ENCODE data around the gene LRFN2. TPM values are rescaled to one million over a fixed set of nuclear protein-coding genes. Genes with fewer than 3 reads are reported as not detected.

Gene LRFN2
- total RNA-seq, 3 donors from 2014 or later = not detected

GRCh38 chr6:40387871-40388264, 199.3 kb downstream of the LRFN2 start:
- Histone ChIP-seq H3K9me3 (no peaks in the 10 kb centered on the region), H3K36me3 (no peaks in the 10 kb centered on the region), H3K27me3 (no peaks in the 10 kb centered on the region), H3K27ac (no peak overlapping the region), H3K4me1 (no peaks in the 10 kb centered on the region), H3K4me3 (no peak overlapping the region)
- DNase-seq (ENCODE audit: low spot score in 2 of 2) = no peak
- intact Hi-C loops (cut with DNase I; ENCODE audit: low total_unique reads) = no loop called here
- TF ChIP-seq POLR2AphosphoS5 (IDR thresholded peaks at IDR 0.05) (no peak), POLR2A (IDR thresholded peaks at IDR 0.05) (no peak), CTCF (IDR thresholded peaks at IDR 0.05) (no peak)

DNA sequence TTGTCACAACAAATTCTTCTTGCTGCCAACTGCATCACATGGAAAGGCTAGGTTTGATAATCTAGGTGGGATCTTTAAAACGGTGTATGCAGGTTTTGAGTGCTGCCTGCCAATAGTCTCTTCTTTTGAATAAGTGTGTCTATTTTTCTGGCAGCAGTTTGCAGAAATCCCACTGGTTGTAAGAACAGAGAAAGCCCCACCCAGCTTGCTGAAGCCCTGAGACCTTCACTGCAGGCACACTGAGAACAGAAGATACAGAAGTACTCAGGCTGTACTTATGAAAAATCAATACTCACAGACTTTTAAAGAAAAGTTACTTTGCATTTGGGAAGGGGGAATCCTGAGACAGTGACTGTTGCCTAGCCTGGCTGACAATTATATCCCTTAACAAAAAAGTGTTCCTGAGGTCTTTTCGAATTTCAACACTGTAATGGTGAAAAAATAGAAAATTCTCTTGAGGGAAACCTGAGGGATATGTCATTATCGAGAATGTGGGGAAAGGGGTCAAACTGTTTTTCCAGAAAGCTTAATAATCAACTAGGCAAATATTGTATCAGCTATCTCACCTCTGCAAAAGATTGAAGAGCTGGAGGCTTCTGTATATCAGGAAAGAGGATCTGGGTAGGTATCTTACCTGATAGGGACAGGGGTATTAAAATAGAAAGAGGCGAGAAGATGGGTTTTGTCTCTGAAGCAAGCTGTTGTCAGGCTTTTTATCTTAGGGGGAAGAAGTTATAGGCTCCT, 199.9 kb downstream of the LRFN2 start:
- Histone ChIP-seq H3K27me3 (no peaks in the 10 kb centered on the region), H3K4me1 (no peaks in the 10 kb centered on the region), H3K4me3 (no peak overlapping the region), H3K27ac (no peak overlapping the region), H3K36me3 (no peaks in the 10 kb centered on the region), H3K9me3 (no peaks in the 10 kb centered on the region)
- intact Hi-C loops (cut with DNase I; ENCODE audit: low total_unique reads) = no loop called here
- TF ChIP-seq POLR2AphosphoS5 (IDR thresholded peaks at IDR 0.05) (no peak), POLR2A (IDR thresholded peaks at IDR 0.05) (no peak), CTCF (IDR thresholded peaks at IDR 0.05) (no peak)
- no peak for DNase-seq (ENCODE audit: low spot score in 2 of 2)

DNA sequence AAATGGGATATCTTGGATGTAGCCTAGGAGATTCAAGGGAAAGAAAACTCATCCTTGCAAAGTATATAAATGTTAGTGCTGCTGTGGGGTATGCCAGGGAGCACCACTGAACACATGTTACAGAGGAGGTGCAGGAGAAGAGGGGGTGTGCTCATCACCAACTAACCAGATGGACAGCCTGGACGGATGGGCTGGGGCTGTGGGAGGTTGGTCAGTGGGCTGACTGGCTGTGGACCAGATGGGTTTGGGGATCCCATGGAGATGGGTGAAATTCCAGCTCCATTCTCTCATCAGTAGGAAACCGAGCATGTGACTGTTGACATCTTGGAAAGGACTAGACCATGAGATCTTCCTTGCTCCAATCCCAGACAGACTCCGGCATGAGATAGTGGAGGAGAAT, 201.0 kb downstream of the LRFN2 start:
- no peaks in the 10 kb centered on the region for H3K27me3 ChIP-seq
- no peaks in the 10 kb centered on the region for H3K36me3 ChIP-seq
- no peaks in the 10 kb centered on the region for H3K9me3 ChIP-seq
- no peaks in the 10 kb centered on the region for H3K4me1 ChIP-seq
- no peak overlapping the region for H3K27ac ChIP-seq
- no peak for DNase-seq (ENCODE audit: low spot score in 2 of 2)
- TF ChIP-seq CTCF (IDR thresholded peaks at IDR 0.05) (no peak), POLR2AphosphoS5 (IDR thresholded peaks at IDR 0.05) (no peak), POLR2A (IDR thresholded peaks at IDR 0.05) (no peak)
- H3K4me3 ChIP-seq = no peak overlapping the region
- intact Hi-C loops (cut with DNase I; ENCODE audit: low total_unique reads) = no loop called here

DNA sequence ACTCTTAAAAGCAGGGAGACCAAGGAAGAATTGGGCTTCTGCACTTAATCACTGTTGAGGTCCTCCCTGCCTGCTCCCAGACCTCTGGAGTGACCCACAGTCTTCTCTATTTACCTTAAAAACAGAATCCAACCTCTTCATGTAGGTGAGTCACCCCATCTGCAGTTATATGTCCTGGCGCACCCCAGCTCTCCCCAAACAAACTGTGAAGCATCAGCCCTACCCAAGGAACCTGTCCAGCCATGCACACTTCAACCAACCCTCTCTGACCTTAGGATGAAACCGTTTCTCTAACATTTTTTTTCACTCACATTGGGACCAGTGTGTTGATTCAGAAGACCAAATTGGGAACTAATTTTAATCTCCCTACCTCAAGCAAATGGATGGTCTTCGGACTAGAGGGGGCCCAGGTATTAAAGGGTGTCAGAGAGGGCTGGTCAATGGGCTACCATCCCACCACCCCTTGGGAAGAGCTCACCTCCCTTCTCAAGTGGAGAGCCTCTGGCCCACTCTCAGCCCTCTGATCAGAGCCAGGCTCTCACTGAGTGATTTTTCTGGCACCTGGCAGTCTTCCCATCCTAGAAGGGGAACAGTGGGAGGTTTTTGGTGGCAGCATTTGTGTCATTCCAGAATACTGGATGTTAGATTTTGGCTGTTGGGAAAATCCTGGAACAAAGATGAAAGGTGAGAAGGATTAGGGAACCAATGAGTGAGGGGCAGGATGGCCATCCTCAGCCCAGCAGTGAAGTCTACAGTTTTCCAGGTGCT, 203.6 kb downstream of the LRFN2 start:
- Histone ChIP-seq H3K9me3 (no peaks in the 10 kb centered on the region), H3K27me3 (no peaks in the 10 kb centered on the region), H3K36me3 (no peaks in the 10 kb centered on the region), H3K27ac (no peak overlapping the region), H3K4me3 (no peak overlapping the region), H3K4me1 (no peaks in the 10 kb centered on the region)
- DNase-seq (ENCODE audit: low spot score in 2 of 2) = no peak
- intact Hi-C loops (cut with DNase I; ENCODE audit: low total_unique reads) = no loop called here
- TF ChIP-seq POLR2AphosphoS5 (IDR thresholded peaks at IDR 0.05) = no peak
- no peak for TF ChIP-seq POLR2A (IDR thresholded peaks at IDR 0.05)
- TF ChIP-seq CTCF (IDR thresholded peaks at IDR 0.05) = no peak

DNA sequence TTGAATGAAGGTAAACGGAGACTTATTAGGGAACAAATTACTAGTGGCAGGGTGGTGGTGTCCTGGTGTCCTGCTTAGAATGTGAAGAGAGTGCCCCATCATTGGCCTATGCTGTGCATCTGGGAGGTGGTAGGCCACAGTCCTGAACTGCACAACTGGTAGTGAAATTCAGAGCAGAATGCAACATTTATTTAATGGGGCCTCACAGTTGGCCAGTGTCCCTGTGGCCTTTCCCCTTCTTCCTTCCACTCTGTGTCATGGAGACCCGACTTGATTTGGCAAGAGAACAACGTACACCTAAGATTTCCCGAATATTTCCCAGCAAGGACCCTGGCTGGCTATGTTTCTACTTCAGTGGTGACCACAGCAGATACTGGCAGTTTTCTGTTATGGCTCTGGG, 206.9 kb downstream of the LRFN2 start:
- Histone ChIP-seq H3K36me3 (no peaks in the 10 kb centered on the region), H3K27me3 (no peaks in the 10 kb centered on the region), H3K9me3 (no peaks in the 10 kb centered on the region), H3K4me3 (no peak overlapping the region), H3K27ac (no peak overlapping the region), H3K4me1 (no peaks in the 10 kb centered on the region)
- intact Hi-C loops (cut with DNase I; ENCODE audit: low total_unique reads) = no loop called here
- no peak for TF ChIP-seq CTCF (IDR thresholded peaks at IDR 0.05)
- TF ChIP-seq POLR2AphosphoS5 (IDR thresholded peaks at IDR 0.05) = no peak
- DNase-seq (ENCODE audit: low spot score in 2 of 2) = no peak

Data from breast epithelium (tissue), 4 donors.